Liver (tissue), 9 donors: ENCODE results near the gene DERA. TPM values are rescaled to one million over a fixed set of nuclear protein-coding genes. Genes with fewer than 3 reads are reported as not detected.

Source experiments
- DNase-seq: peaks from one replicate; pipeline ENCODE4 v3.0.0-alpha.2; 2017; ENCODE audit warnings: low spot score
- H3K27ac ChIP-seq, 2 donors: one replicate each; pipeline ENCODE4 v1.7.0; 2013; ENCODE audit warnings: inconsistent platforms in 2 of 2, low read length in 2 of 2, control low read depth in 1 of 2, low read depth in 1 of 2, mild to moderate bottlenecking in 1 of 2
- H3K27me3 ChIP-seq, 4 donors: one replicate each; pipeline versions ENCODE4 v1.6.1 to v1.7.0; 2013; ENCODE audit warnings: low read length in 3 of 4, inconsistent platforms in 1 of 4, mild to moderate bottlenecking in 1 of 4, moderate library complexity in 1 of 4; ENCODE audit not compliant: control insufficient read depth in 4 of 4, insufficient read depth in 4 of 4
- H3K36me3 ChIP-seq, 4 donors: one replicate each; pipeline versions ENCODE4 v1.6.1 to v1.7.0; 2013; ENCODE audit warnings: low read length in 3 of 4, mild to moderate bottlenecking in 3 of 4, low read depth in 1 of 4, moderate library complexity in 1 of 4; ENCODE audit not compliant: control insufficient read depth in 4 of 4, insufficient read depth in 3 of 4
- H3K4me1 ChIP-seq, 4 donors: one replicate each; pipeline versions ENCODE4 v1.6.1 to v1.7.0; 2013; ENCODE audit warnings: low read length in 3 of 4, mild to moderate bottlenecking in 3 of 4, moderate library complexity in 1 of 4; ENCODE audit not compliant: control insufficient read depth in 4 of 4, insufficient read depth in 4 of 4
- H3K4me3 ChIP-seq, 3 donors: one replicate each; pipeline versions ENCODE4 v1.6.1 to v1.7.0; 2013; ENCODE audit warnings: low read length in 3 of 3, control low read depth in 1 of 3, low read depth in 1 of 3, mild to moderate bottlenecking in 1 of 3
- H3K9ac ChIP-seq, 2 donors: one replicate each; pipeline ENCODE4 v1.7.0; 2013; ENCODE audit warnings: low read length in 2 of 2, mild to moderate bottlenecking in 2 of 2, moderate library complexity in 2 of 2, control low read depth in 1 of 2, low read depth in 1 of 2
- H3K9me3 ChIP-seq, 4 donors: one replicate each; pipeline versions ENCODE4 v1.6.1 to v1.7.0; 2013; ENCODE audit warnings: low read length in 3 of 4; ENCODE audit not compliant: control insufficient read depth in 4 of 4
- EGR1 ChIP-seq, 2 donors: IDR thresholded peaks; 2 replicates each; pipeline ENCODE4 v1.6.1; 2016 to 2018; ENCODE audit warnings: antibody characterized with exemption in 2 of 2, low read depth in 2 of 2
- FOXA1 ChIP-seq: IDR thresholded peaks from 2 replicates; pipeline ENCODE4 v1.6.1; 2016; ENCODE audit warnings: antibody characterized with exemption
- FOXA2 ChIP-seq: IDR thresholded peaks from 2 replicates; pipeline ENCODE4 v1.6.1; 2016; ENCODE audit warnings: antibody characterized with exemption
- GABPA ChIP-seq, 2 donors: IDR thresholded peaks in 1 of 2; conservative IDR thresholded peaks in 1 of 2; 2 replicates each; pipeline ENCODE4 v1.6.1; 2016; ENCODE audit warnings: antibody characterized with exemption in 2 of 2, mild to moderate bottlenecking in 1 of 2, moderate library complexity in 1 of 2
- HNF4A ChIP-seq, 2 donors: conservative IDR thresholded peaks; 2 replicates each; pipeline ENCODE4 v1.6.1; 2016; ENCODE audit warnings: antibody characterized with exemption in 2 of 2, mild to moderate bottlenecking in 2 of 2
- MAX ChIP-seq: IDR thresholded peaks from 2 replicates; pipeline ENCODE4 v1.6.1; 2016; ENCODE audit warnings: antibody characterized with exemption
- RAD21 ChIP-seq, 2 donors: IDR thresholded peaks; 2 replicates each; pipeline ENCODE4 v1.6.1; 2016; ENCODE audit warnings: antibody characterized with exemption in 2 of 2, mild to moderate bottlenecking in 2 of 2
- REST ChIP-seq: IDR thresholded peaks from 2 replicates; pipeline ENCODE4 v1.6.1; 2016; ENCODE audit warnings: antibody characterized with exemption, mild to moderate bottlenecking
- RXRA ChIP-seq, 2 donors: IDR thresholded peaks; 2 replicates each; pipeline ENCODE4 v1.6.1; 2017 to 2018; ENCODE audit warnings: antibody characterized with exemption in 2 of 2, mild to moderate bottlenecking in 1 of 2
- TAF1 ChIP-seq: conservative IDR thresholded peaks from 2 replicates; pipeline ENCODE4 v1.6.1; 2016; ENCODE audit warnings: antibody characterized with exemption, mild to moderate bottlenecking
- YY1 ChIP-seq: IDR thresholded peaks from 2 replicates; pipeline ENCODE4 v1.6.1; 2016; ENCODE audit warnings: antibody characterized with exemption, mild to moderate bottlenecking
- ZBTB33 ChIP-seq: IDR thresholded peaks from 2 replicates; pipeline ENCODE4 v1.6.1; 2016; ENCODE audit warnings: antibody characterized with exemption
- WGBS: extraction: QIAGEN DNeasy Blood & Tissue Kit; methylation state at CpG from one replicate; pipeline ENCODE4 v1.1.7; 2013; 5-methylcytosine and 5-hydroxymethylcytosine counted together
- polyA plus RNA-seq, 2 donors: library from polyadenylated mRNA; stranded (reverse) in 1 of 2; unstranded in 1 of 2; fragments of 200-250 nt in 1 of 2; fragments of >200 nt in 1 of 2; fragmentation: Nextera tagmentation in 1 of 2; extraction: Ambion mirVana in 1 of 2; gene quantifications; one replicate each; pipeline versions ENCODE4 v1.2.1 to v1.2.3, GENCODE V29; 2013 to 2015
- total RNA-seq, 2 donors: library from RNA; depleted of rRNA; stranded (reverse); fragments of >200 nt; gene quantifications; one replicate each; pipeline ENCODE4 v1.2.3, GENCODE V29; 2014
- donor health status: healthy.
- donor health status: healthy.
- donor health status: healthy.
- donor health status: healthy.
- donor health status: healthy.

DERA gene
- total and polyA plus RNA-seq, 4 donors, result 32.9 to 65.2 (median 52.4) TPM

- no peak for TF ChIP-seq REST
These were observed 132.3 kb downstream of the DERA start (continued) for GRCh38 chr12:16043480-16043879.

GRCh38 chr12:16046266-16046665, 135.1 kb downstream of the DERA start:
- no peak overlapping the region for H3K4me3 ChIP-seq
- H3K4me1 ChIP-seq, result no peaks in the 10 kb centered on the region
- no peak for DNase-seq
- H3K9me3 ChIP-seq, result peaks cover 1 to 11% (median 5%) of the 10 kb centered on the region in 4 donors
- no peaks in the 10 kb centered on the region for H3K36me3 ChIP-seq
- no peak overlapping the region for H3K9ac ChIP-seq
- no peaks in the 10 kb centered on the region for H3K27me3 ChIP-seq
- 89% methylated on average over 1 of the region's 1 CpG for WGBS
- H3K27ac ChIP-seq, result no peak overlapping the region
- no peak for TF ChIP-seq REST
- TF ChIP-seq EGR1 (IDR thresholded peaks at IDR 0.05; ENCODE audit: low read depth in 2 of 2), result no peak
- TF ChIP-seq GABPA (IDR thresholded peaks at IDR 0.05 in 1 of 2, conservative IDR thresholded peaks at IDR 0.05 in 1 of 2), result no peak
- no peak for TF ChIP-seq FOXA2
- no peak for TF ChIP-seq RXRA (IDR thresholded peaks at IDR 0.05)
- TF ChIP-seq MAX, result no peak
- no peak for TF ChIP-seq FOXA1
- no peak for TF ChIP-seq RAD21 (IDR thresholded peaks at IDR 0.05)
- no peak for TF ChIP-seq TAF1
- TF ChIP-seq HNF4A (conservative IDR thresholded peaks at IDR 0.05), result no peak
- no peak for TF ChIP-seq YY1
- no peak for TF ChIP-seq ZBTB33
